SK-N-SH (cell line): ENCODE measurements around the gene GYG1. TPM values are rescaled to one million over a fixed set of nuclear protein-coding genes. Genes with fewer than 3 reads are reported as not detected.
A peak's percentile ranks its signal among the peaks of the same experiment; 100 is the strongest.

Experiments used
- CTCF ChIA-PET: fragments of 300-600, 350-600 bp; formaldehyde crosslinking; extraction: SDS; loops from one replicate; lab custom pipeline; 2021; lab: Yijun Ruan, JAX
- POLR2A ChIA-PET: fragments of 350-600 bp; sonication (Branson Sonifier 250); formaldehyde crosslinking; extraction: SDS; loops from one replicate; lab custom pipeline; 2020; ENCODE audit warnings: antibody characterized with exemption, inconsistent platforms; lab: Yijun Ruan, JAX
- DNase-seq: peaks from one replicate; pipeline ENCODE4 v3.0.0; 2012
- H2AFZ ChIP-seq: fragments of 200-600 bp; sonication (generic); 2 replicates; pipeline ENCODE4 v1.8.1; 2016; ENCODE audit warnings: antibody characterized with exemption, mild to moderate bottlenecking, low read depth
- H3F3A ChIP-seq: fragments of 200-600 bp; sonication (generic); replicated peaks from 2 replicates; pipeline ENCODE3; 2016; ENCODE audit warnings: antibody characterized with exemption, mild to moderate bottlenecking; ENCODE audit not compliant: insufficient read depth
- H3K27ac ChIP-seq, 2 experiments: fragments of 200-500 bp in 1 of 2; fragments of 200-600 bp in 1 of 2; sonication (Bioruptor generic) in 1 of 2; sonication (generic), shearing (Covaris generic) in 1 of 2; 2 replicates each; pipeline versions ENCODE4 v1.5.1 to v1.6.1; 2014 to 2016; ENCODE audit warnings: low read depth in 2 of 2, inconsistent platforms in 1 of 2, low read length in 1 of 2, mild to moderate bottlenecking in 1 of 2, mixed read lengths in 1 of 2
- H3K27me3 ChIP-seq: fragments of 200-600 bp; sonication (generic), shearing (Covaris generic); 2 replicates; pipeline ENCODE4 v1.6.1; 2016; ENCODE audit warnings: mixed run types; ENCODE audit not compliant: insufficient read depth
- H3K36me3 ChIP-seq, 2 experiments: fragments of 200-500 bp in 1 of 2; fragments of 200-600 bp in 1 of 2; sonication (Bioruptor generic) in 1 of 2; sonication (generic) in 1 of 2; replicated peaks in 1 of 2; 2 replicates each; pipeline versions ENCODE3 to v1.5.1; 2014 to 2016; ENCODE audit warnings: low read length in 1 of 2, mild to moderate bottlenecking in 1 of 2; ENCODE audit not compliant: insufficient read depth in 2 of 2, control insufficient read depth in 1 of 2
- H3K4me1 ChIP-seq, 2 experiments: fragments of 200-500 bp in 1 of 2; fragments of 200-600 bp in 1 of 2; sonication (Bioruptor generic) in 1 of 2; sonication (generic), shearing (Covaris generic) in 1 of 2; 2 replicates each; pipeline versions ENCODE4 v1.5.1 to v1.6.1; 2014 to 2016; ENCODE audit warnings: low read depth in 1 of 2, low read length in 1 of 2, mixed run types in 1 of 2; ENCODE audit not compliant: insufficient read depth in 2 of 2, control insufficient read depth in 1 of 2
- H3K4me2 ChIP-seq: fragments of 200-600 bp; sonication (generic), shearing (Covaris generic); 2 replicates; pipeline ENCODE4 v1.6.1; 2017; ENCODE audit warnings: mixed run types
- H3K4me3 ChIP-seq, 2 experiments: fragments of 200-500 bp in 1 of 2; fragments of 200-600 bp in 1 of 2; sonication (Bioruptor generic) in 1 of 2; sonication (generic), shearing (Covaris generic) in 1 of 2; 2 replicates each; pipeline versions ENCODE4 v1.5.1 to v1.8.1; 2014 to 2016; ENCODE audit warnings: low read depth in 2 of 2, inconsistent platforms in 1 of 2, low read length in 1 of 2, mild to moderate bottlenecking in 1 of 2, mixed read lengths in 1 of 2, moderate library complexity in 1 of 2
- H3K79me2 ChIP-seq: fragments of 200-600 bp; sonication (generic); 2 replicates; pipeline ENCODE4 v1.8.1; 2017; ENCODE audit warnings: mild to moderate bottlenecking; ENCODE audit not compliant: insufficient read depth
- H3K9ac ChIP-seq: fragments of 200-600 bp; sonication (generic); 2 replicates; pipeline ENCODE4 v1.6.1; 2017; ENCODE audit warnings: mixed run types
- H3K9me2 ChIP-seq: fragments of 200-600 bp; sonication (generic); 2 replicates; pipeline ENCODE4 v1.6.1; 2017; ENCODE audit warnings: mixed run types
- H3K9me3 ChIP-seq: fragments of 200-600 bp; sonication (generic); 2 replicates; pipeline ENCODE4 v1.6.1; 2017; ENCODE audit warnings: mixed run types, mild to moderate bottlenecking, moderate library complexity
- H4K20me1 ChIP-seq: fragments of 200-600 bp; sonication (generic); 2 replicates; pipeline ENCODE4 v1.6.1; 2017; ENCODE audit warnings: mild to moderate bottlenecking, mixed run types; ENCODE audit not compliant: insufficient read depth
- ELF1 ChIP-seq: IDR thresholded peaks from 2 replicates; pipeline ENCODE4 v1.4.0; 2012
- EP300 ChIP-seq, 2 experiments: IDR thresholded peaks; 2 replicates each; pipeline versions ENCODE4 v1.4.0 to v1.6.1; 2012; ENCODE audit warnings: borderline replicate concordance in 1 of 2, low read depth in 1 of 2, low read length in 1 of 2
- EZH2phosphoT487 ChIP-seq: fragments of 200-600 bp; sonication (generic); IDR thresholded peaks from 2 replicates; pipeline ENCODE4 v1.6.1; 2017; ENCODE audit warnings: low read depth, mixed run types, mild to moderate bottlenecking, antibody characterized with exemption, moderate library complexity, borderline replicate concordance
- FOSL2 ChIP-seq: IDR thresholded peaks from 2 replicates; pipeline ENCODE4 v1.4.0; 2012; ENCODE audit warnings: low read depth, mild to moderate bottlenecking, moderate library complexity, borderline replicate concordance
- FOXM1 ChIP-seq: IDR thresholded peaks from 2 replicates; pipeline ENCODE4 v1.4.0; 2012; ENCODE audit warnings: low read depth, mild to moderate bottlenecking
- GABPA ChIP-seq: IDR thresholded peaks from 2 replicates; pipeline ENCODE4 v1.4.0; 2012; ENCODE audit warnings: low read depth, mild to moderate bottlenecking
- GATA2 ChIP-seq: sonication (generic); formaldehyde crosslinking; IDR thresholded peaks from 2 replicates; pipeline ENCODE4 v1.5.0; 2020; ENCODE audit warnings: mild to moderate bottlenecking, missing genetic modification reagents
- JUND ChIP-seq: IDR thresholded peaks from 2 replicates; pipeline ENCODE4 v1.4.0; 2012
- MEF2A ChIP-seq: IDR thresholded peaks from 2 replicates; pipeline ENCODE4 v1.4.0; 2012; ENCODE audit warnings: low read depth, borderline replicate concordance
- NFIC ChIP-seq: IDR thresholded peaks from 2 replicates; pipeline ENCODE4 v1.4.0; 2012; ENCODE audit warnings: borderline replicate concordance
- POLR2AphosphoS5 ChIP-seq: IDR thresholded peaks from 2 replicates; pipeline ENCODE4 v1.6.1; 2012; ENCODE audit warnings: low read depth, low read length
- RAD21 ChIP-seq: IDR thresholded peaks from 2 replicates; pipeline ENCODE4 v1.6.1; 2012; ENCODE audit warnings: mild to moderate bottlenecking, low read length
- RXRA ChIP-seq: IDR thresholded peaks from 2 replicates; pipeline ENCODE4 v1.4.0; 2012; ENCODE audit warnings: low read depth, mild to moderate bottlenecking, borderline replicate concordance
- SMC3 ChIP-seq: IDR thresholded peaks from 2 replicates; pipeline ENCODE4 v1.6.1; 2012; ENCODE audit warnings: low read depth, low read length, improper control_type of control experiment
- TCF12 ChIP-seq: IDR thresholded peaks from 2 replicates; pipeline ENCODE4 v1.4.0; 2012
- YY1 ChIP-seq: IDR thresholded peaks from 2 replicates; pipeline ENCODE4 v1.4.0; 2012; ENCODE audit warnings: low read depth, mild to moderate bottlenecking
- WGBS: methylation state at CpG from one replicate; pipeline ENCODE4 v1.1.6; 2017; ENCODE audit warnings: low lambda C conversion rate; 5-methylcytosine and 5-hydroxymethylcytosine counted together
- polyA plus RNA-seq, 3 experiments: library from polyadenylated mRNA; depleted of rRNA; stranded (reverse); fragments of >200 nt; gene quantifications; 2 replicates each; pipeline ENCODE4 v1.2.3, GENCODE V29; 2012
- TF ChIP-seq, protein P1 (sequence below): IDR thresholded peaks from 2 replicates; pipeline ENCODE4 v1.4.0; 2012; ENCODE audit warnings: low read depth, borderline replicate concordance
- TF ChIP-seq, protein P2 (sequence below): IDR thresholded peaks from 2 replicates; pipeline ENCODE4; 2012
- TF ChIP-seq, protein P3 (sequence below): fragments of 150-350 bp; IDR thresholded peaks from 2 replicates; pipeline ENCODE4 v1.6.1; 2016; ENCODE audit warnings: mild to moderate bottlenecking, low read depth, low read length
- TF ChIP-seq, protein P4 (sequence below): IDR thresholded peaks from 2 replicates; pipeline ENCODE4 v1.4.0; 2012; ENCODE audit warnings: low read depth

The GYG1 gene
- polyA plus RNA-seq, 1 of the 3 experiments (the other 2 are of a cell fraction) = 16.8 TPM

DNA sequence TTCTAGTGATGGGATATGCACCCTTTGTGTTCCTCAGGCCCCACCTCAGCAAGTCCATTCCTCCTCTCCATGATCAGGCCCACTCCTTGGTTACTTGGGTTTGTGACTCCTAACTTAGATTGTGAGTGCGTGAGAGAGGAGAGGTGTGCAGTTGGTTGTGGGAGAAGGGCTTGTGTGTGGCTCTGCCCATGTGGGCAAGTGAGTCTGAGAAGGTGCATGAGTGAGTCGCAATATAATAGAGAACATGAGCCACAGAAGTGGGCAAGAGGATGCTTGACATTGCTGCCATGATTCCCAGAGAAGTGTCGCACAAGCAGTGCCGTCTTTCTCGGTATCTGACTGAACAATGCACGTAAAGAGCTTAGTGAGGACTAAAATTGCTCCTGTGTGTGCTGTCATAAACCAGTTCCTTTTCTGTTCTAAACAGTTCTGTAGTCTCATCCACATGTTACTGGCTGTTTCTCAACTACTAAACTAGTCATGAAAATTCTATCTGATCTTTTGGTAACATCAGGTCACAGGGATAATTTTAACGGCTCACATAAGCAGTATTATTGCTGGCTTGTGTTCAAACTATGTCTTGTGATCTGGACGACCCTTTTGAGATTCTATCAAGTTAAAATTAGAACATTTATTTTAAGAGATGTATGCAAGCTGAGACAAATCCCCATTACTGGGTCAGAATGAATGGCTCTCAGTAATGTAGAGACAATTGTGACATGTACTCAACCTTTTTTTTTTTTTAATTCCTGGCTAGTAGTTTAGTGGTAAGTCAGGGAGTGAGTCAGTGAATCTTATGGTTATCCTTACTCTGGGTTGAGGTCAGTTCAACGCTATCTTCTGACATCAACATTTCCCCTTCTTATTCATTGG lies 25.6 kb downstream of the GYG1 start:
- POLR2A ChIA-PET = no interaction called here
- Histone ChIP-seq H3K4me3 (no peak overlapping the region), H3K9me3 (no peaks in the 10 kb centered on the region), H3K4me2 (peak overlapping the region; percentile 61; the same call in 1 of the 2 replicates), H4K20me1 (no peaks in the 10 kb centered on the region), H3K79me2 (no peaks in the 10 kb centered on the region), H3K27ac (peak overlapping the region in 1 of 2 experiments; percentile 93; a peak in 2 of 4 replicates), H3K27me3 (no peaks in the 10 kb centered on the region), H3F3A (peaks cover 26% of the 10 kb centered on the region), H2AFZ (no peak overlapping the region), H3K9ac (peak overlapping the region; percentile 2; the same call in 1 of the 2 replicates), H3K36me3 (peaks cover 3 to 10% of the 10 kb centered on the region in 2 experiments), H3K4me1 (peaks cover 0 to 51% of the 10 kb centered on the region in 2 experiments; a peak in 2 of 4 replicates), H3K9me2 (no peaks in the 10 kb centered on the region)
- CTCF ChIA-PET = interaction anchor here (1.0 kb wide), 1 partner anchor 25 kb away, joined by 3 read pairs; the partner anchor contains the start of gene GYG1
- 66% methylated on average over 9 of the region's 9 CpGs for WGBS
- TF ChIP-seq RXRA = peak; percentile 86; the same call in 1 of the 2 replicates
- peak in 1 of 2 experiments; percentile 56; a peak in 1 of 4 replicates for TF ChIP-seq EP300 (IDR thresholded peaks at IDR 0.05; ENCODE audit: borderline replicate concordance in 1 of 2, low read depth in 1 of 2, low read length in 1 of 2)
- no peak for TF ChIP-seq YY1
- TF ChIP-seq, protein P1, sequence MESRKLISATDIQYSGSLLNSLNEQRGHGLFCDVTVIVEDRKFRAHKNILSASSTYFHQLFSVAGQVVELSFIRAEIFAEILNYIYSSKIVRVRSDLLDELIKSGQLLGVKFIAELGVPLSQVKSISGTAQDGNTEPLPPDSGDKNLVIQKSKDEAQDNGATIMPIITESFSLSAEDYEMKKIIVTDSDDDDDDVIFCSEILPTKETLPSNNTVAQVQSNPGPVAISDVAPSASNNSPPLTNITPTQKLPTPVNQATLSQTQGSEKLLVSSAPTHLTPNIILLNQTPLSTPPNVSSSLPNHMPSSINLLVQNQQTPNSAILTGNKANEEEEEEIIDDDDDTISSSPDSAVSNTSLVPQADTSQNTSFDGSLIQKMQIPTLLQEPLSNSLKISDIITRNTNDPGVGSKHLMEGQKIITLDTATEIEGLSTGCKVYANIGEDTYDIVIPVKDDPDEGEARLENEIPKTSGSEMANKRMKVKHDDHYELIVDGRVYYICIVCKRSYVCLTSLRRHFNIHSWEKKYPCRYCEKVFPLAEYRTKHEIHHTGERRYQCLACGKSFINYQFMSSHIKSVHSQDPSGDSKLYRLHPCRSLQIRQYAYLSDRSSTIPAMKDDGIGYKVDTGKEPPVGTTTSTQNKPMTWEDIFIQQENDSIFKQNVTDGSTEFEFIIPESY = no peak
- TF ChIP-seq MEF2A = peak; percentile 68
- TF ChIP-seq JUND = peak; percentile 79
- TF ChIP-seq FOSL2 = peak; percentile 78
- TF ChIP-seq POLR2AphosphoS5 = peak; percentile 31; the same call in 1 of the 2 replicates
- no peak for TF ChIP-seq GABPA
- TF ChIP-seq NFIC = peak; percentile 40; the same call in 1 of the 2 replicates
- no peak for TF ChIP-seq SMC3
- no peak for TF ChIP-seq ELF1
- TF ChIP-seq, protein P2, sequence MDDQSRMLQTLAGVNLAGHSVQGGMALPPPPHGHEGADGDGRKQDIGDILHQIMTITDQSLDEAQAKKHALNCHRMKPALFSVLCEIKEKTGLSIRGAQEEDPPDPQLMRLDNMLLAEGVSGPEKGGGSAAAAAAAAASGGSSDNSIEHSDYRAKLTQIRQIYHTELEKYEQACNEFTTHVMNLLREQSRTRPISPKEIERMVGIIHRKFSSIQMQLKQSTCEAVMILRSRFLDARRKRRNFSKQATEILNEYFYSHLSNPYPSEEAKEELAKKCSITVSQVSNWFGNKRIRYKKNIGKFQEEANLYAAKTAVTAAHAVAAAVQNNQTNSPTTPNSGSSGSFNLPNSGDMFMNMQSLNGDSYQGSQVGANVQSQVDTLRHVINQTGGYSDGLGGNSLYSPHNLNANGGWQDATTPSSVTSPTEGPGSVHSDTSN = 0 out of 2 replicates have a peak, but pooled peaks have one; percentile 45
- peak; percentile 55 for TF ChIP-seq TCF12
- DNase-seq = no peak

DNA sequence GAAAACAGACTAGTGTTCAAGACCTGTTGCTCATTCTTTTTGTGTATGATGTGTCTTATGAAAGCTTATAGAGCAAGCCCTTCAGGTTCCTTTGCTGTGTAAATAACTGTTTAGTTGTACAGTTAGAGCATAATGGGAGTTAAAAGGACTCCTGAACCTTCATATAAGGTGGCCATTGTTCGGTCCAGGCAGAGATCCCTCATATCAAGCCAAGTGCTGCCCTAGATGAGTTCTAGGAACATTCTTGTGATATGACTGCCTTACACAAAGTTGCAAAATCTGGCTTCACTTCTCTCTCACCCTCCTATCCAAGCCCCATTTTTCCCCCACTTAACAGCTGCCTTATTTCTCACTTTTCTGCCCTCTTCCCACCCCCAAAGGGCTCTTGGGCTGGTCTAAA lies 26.9 kb downstream of the GYG1 start:
- Histone ChIP-seq H3K4me3 (no peak overlapping the region), H3K4me2 (no peak overlapping the region), H2AFZ (no peak overlapping the region), H3K27me3 (no peaks in the 10 kb centered on the region), H3K36me3 (peaks cover 3 to 9% of the 10 kb centered on the region in 2 experiments), H3K27ac (peak overlapping the region in 1 of 2 experiments; percentile 93; a peak in 1 of 4 replicates), H4K20me1 (no peaks in the 10 kb centered on the region), H3K4me1 (peaks cover 0 to 51% of the 10 kb centered on the region in 2 experiments; a peak in 2 of 4 replicates), H3K79me2 (no peaks in the 10 kb centered on the region), H3F3A (peaks cover 26% of the 10 kb centered on the region), H3K9me2 (no peaks in the 10 kb centered on the region), H3K9ac (0 out of 2 replicates have a peak overlapping the region, but pooled peaks have one; percentile 1), H3K9me3 (no peaks in the 10 kb centered on the region)
- no peak for DNase-seq
- 100% methylated on average over 1 of the region's 1 CpG for WGBS
- ChIA-PET CTCF (no interaction called here), POLR2A (no interaction called here)
- TF ChIP-seq EZH2phosphoT487 (no peak), POLR2AphosphoS5 (no peak), GATA2 (CRISPR knock-in tag) (no peak), SMC3 (no peak), EP300 (IDR thresholded peaks at IDR 0.05; ENCODE audit: borderline replicate concordance in 1 of 2, low read depth in 1 of 2, low read length in 1 of 2) (no peak), FOXM1 (no peak), RAD21 (no peak), MEF2A (no peak), TCF12 (no peak), RXRA (no peak)
- TF ChIP-seq, protein P3, sequence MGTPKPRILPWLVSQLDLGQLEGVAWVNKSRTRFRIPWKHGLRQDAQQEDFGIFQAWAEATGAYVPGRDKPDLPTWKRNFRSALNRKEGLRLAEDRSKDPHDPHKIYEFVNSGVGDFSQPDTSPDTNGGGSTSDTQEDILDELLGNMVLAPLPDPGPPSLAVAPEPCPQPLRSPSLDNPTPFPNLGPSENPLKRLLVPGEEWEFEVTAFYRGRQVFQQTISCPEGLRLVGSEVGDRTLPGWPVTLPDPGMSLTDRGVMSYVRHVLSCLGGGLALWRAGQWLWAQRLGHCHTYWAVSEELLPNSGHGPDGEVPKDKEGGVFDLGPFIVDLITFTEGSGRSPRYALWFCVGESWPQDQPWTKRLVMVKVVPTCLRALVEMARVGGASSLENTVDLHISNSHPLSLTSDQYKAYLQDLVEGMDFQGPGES = no peak
- TF ChIP-seq, protein P2 = no peak
- TF ChIP-seq, protein P4, sequence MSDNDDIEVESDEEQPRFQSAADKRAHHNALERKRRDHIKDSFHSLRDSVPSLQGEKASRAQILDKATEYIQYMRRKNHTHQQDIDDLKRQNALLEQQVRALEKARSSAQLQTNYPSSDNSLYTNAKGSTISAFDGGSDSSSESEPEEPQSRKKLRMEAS = no peak
